ENCODE results near the gene DDIT4. TPM values are rescaled to one million over a fixed set of nuclear protein-coding genes. Genes with fewer than 3 reads are reported as not detected.
A peak's percentile ranks its signal among the peaks of the same experiment; 100 is the strongest.

The DDIT4 gene
- total and polyA plus RNA-seq, 2 of the 8 experiments (the other 6 are each of a cell fraction or from before 2014, with no cell fraction given): 47.4 to 108 TPM

- Histone ChIP-seq H2BK5ac (ENCODE audit: low read depth, low read length) (peak overlapping the region; percentile 75; the same call in 1 of the 2 replicates), H3K4me2 (ENCODE audit: insufficient read depth in 1 of 2, low read depth in 2 of 2, low read length in 2 of 2) (no peak overlapping the region; a peak in 1 of 4 replicates), H4K8ac (ENCODE audit: extremely low read depth, insufficient read depth, low read length) (peak overlapping the region; percentile 73), H2AFZ (ENCODE audit: low read length) (0 out of 2 replicates have a peak overlapping the region, but pooled peaks have one; percentile 26), H2BK15ac (ENCODE audit: low read length) (peak overlapping the region; percentile 16; the same call in 1 of the 2 replicates), H3K23ac (ENCODE audit: insufficient read length) (no peak overlapping the region), H4K5ac (ENCODE audit: insufficient read length, low read depth, low read length) (no peak overlapping the region), H3K4me3 (ENCODE audit: extremely low read depth in 1 of 4, insufficient read depth in 2 of 4, low read depth in 3 of 4, low read length in 4 of 4) (no peak overlapping the region), H3K79me2 (ENCODE audit: control insufficient read depth in 1 of 2, insufficient read depth in 2 of 2, low read length in 2 of 2) (no peaks in the 10 kb centered on the region), H3K18ac (ENCODE audit: extremely low read depth, low read length) (peak overlapping the region; percentile 84), H3K36me3 (ENCODE audit: control insufficient read depth in 2 of 4, insufficient read depth in 4 of 4, low read length in 3 of 4) (no peaks in the 10 kb centered on the region), H3K23me2 (ENCODE audit: low read depth, low read length) (no peaks in the 10 kb centered on the region; the same call in 1 of the 2 replicates), H2BK12ac (ENCODE audit: low read depth, low read length) (peak overlapping the region; percentile 95), H3K14ac (ENCODE audit: insufficient read length) (no peak overlapping the region), H2BK20ac (ENCODE audit: low read length) (peak overlapping the region; percentile 94), H4K20me1 (replicated peaks in 1 of 2; ENCODE audit: control insufficient read depth in 1 of 2, insufficient read depth in 2 of 2, low read length in 2 of 2) (no peaks in the 10 kb centered on the region), H3K56ac (replicated peaks; ENCODE audit: insufficient read length, low read depth, low read length) (no peak overlapping the region), H3K9ac (replicated peaks in 1 of 4; ENCODE audit: extremely low read depth in 1 of 4, low read depth in 3 of 4, low read length in 3 of 4) (no peak overlapping the region; a peak in 1 of 7 replicates), H2AK5ac (ENCODE audit: low read depth, low read length) (peak overlapping the region; percentile 88), H3K4me1 (replicated peaks in 1 of 4; ENCODE audit: control insufficient read depth in 3 of 4, insufficient read depth in 4 of 4, low read length in 3 of 4) (peaks cover 16 to 34% (median 26%) of the 10 kb centered on the region in 4 experiments), H3K27me3 (replicated peaks in 1 of 4; ENCODE audit: control insufficient read depth in 3 of 4, extremely low read depth in 1 of 4, insufficient read depth in 3 of 4, low read length in 3 of 4) (no peaks in the 10 kb centered on the region), H3K4ac (replicated peaks; ENCODE audit: insufficient read length, low read depth, low read length) (peak overlapping the region; percentile 61), H3K79me1 (ENCODE audit: low read depth, low read length) (no peaks in the 10 kb centered on the region), H3K27ac (ENCODE audit: low read depth, low read length) (no peak overlapping the region), H2BK120ac (replicated peaks; ENCODE audit: low read depth, low read length) (peak overlapping the region; percentile 64), H4K91ac (replicated peaks; ENCODE audit: insufficient read length, low read length) (peak overlapping the region; percentile 56), H3K9me3 (ENCODE audit: insufficient read depth in 2 of 2, low read depth in 1 of 2, low read length in 1 of 2) (no peaks in the 10 kb centered on the region; a peak in 1 of 4 replicates)
- FAIRE-seq (no peak), DNase-seq (ENCODE audit: low read depth in 1 of 2, low spot score in 2 of 2) (no peak)
- 90% methylated on average over 16 of the region's 16 CpGs; no CpG with 5 or more reads in 1 of the 2 experiments for WGBS, 2 experiments (ENCODE audit: extremely low coverage in 1 of 2, insufficient coverage in 1 of 2, insufficient read length in 1 of 2, insufficient replicate concordance in 2 of 2, low coverage in 1 of 2, low lambda C conversion rate in 2 of 2, missing lambda C conversion rate in 1 of 2)
- TF ChIP-seq TAF7 (optimal IDR thresholded peaks at IDR 0.05; ENCODE audit: borderline replicate concordance, low read depth, low read length) (no peak), RNF2 (IDR thresholded peaks at IDR 0.05; ENCODE audit: borderline replicate concordance, low read depth, low read length, missing control alignments, poor library complexity, severe bottlenecking) (no peak), EGR1 (IDR thresholded peaks at IDR 0.05; ENCODE audit: borderline replicate concordance, low read depth, low read length) (no peak), RXRA (IDR thresholded peaks at IDR 0.05; ENCODE audit: insufficient read depth, low read depth, low read length) (no peak), BRCA1 (IDR thresholded peaks at IDR 0.05; ENCODE audit: low read depth, low read length) (no peak)
- ChIA-PET CTCF (ENCODE audit: partially characterized antibody) (interaction anchor here (0.6 to 4.2 kb wide), 16 partner anchors 9 to 367 kb away, joined by 3 to 33 read pairs (median 4); no protein-coding TSS in a partner anchor), POLR2A (ENCODE audit: partially characterized antibody) (interaction anchor here (0.7 to 39.2 kb wide), 12 partner anchors 8 to 106 kb away, joined by 3 to 895 read pairs (median 15); partner anchors contain the start of genes ANAPC16, ASCC1 and DDIT4)
These were observed 48.7 kb downstream of the DDIT4 start for GRCh38 chr10:72322280-72323058.

Measured in H1 (cell line).